NCI-H524 (cell line): Measurements from ENCODE around the gene CASP5.
A peak's percentile ranks its signal among the peaks of the same experiment; 100 is the strongest.

Experiments used
- DNase-seq, 2 experiments: peaks; one replicate each; lab custom pipeline; 2025; lab: John Stamatoyannopoulos, UW

The CASP5 gene

GRCh38 chr11:104967534-104968354 lies 55.2 kb downstream of the CASP5 start:
- no peak for DNase-seq

DNA sequence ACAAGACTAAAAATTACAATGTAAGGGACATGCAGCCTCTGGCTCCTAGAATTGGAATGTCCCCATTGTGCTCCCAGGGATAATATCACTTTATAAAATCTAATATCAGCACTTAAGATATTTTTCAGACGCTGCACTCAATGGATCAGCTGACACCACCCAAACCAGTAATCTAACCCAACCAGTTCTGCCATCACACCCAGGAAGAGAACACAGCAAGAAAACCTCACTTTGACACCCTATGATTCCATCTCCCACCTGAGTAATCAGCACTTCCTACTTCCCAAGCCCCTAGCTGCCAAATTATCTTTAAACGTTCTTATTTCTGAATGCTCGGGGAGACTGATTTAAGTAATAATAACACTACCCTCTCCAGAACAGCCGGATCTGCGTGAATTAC lies 57.2 kb downstream of the CASP5 start:
- no peak for DNase-seq

DNA sequence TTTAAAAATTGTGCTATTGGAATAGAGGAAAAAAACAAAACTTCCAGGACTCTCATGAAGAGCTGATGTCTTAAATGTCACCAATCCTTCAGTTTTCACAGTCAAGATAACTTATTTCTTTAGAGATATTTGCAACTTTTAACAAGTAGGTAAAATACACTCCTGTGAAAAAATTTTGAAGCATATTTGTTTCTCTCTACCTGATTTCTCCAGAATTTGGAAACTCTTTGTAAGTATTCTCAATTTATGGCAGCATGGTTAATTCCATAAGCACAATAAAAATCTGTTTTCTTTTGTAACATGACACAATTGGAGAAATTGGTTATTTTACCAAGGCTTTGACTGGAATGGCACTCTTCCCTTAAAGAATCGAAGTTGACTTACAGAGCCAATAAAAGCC lies 58.7 kb downstream of the CASP5 start:
- DNase-seq, result no peak

DNA sequence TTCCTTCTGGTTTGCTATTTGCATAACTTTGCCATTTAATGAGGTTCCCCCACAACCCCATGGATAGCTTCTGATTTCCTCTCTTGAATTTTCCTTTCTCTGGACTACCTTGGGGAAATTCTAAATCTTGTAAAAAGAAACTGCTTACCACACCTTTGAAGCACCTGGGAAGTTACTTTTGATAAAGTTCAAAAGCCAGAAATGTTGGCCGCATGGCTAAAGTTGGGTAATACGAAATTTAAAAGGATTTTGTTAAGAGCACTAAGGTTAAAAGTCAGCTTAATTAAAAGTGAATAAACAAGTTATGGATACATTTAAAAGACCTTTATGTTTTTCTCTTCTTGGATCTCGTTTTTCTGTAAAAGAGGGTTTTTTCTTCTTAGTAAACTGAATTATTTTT lies 60.1 kb downstream of the CASP5 start:
- DNase-seq, result no peak

DNA sequence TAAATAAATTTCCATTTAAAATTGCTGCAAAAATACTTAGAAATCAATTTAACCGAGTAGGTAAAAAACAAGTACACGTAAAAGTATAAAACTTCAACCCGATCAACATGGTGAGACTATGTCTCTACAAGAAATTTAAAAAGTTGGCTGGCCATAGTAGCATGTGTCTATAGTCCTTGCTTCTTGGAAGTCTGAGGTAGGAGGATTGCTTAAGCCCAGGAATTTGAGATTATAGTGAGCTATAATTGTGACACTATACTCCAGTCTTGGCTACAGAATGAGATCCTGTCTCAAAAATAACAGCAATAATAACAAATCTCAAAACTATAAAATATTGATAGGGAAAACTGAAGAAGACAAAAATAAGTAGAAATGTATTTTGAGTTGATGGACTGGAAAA lies 65.7 kb downstream of the CASP5 start:
- DNase-seq, result no peak

DNA sequence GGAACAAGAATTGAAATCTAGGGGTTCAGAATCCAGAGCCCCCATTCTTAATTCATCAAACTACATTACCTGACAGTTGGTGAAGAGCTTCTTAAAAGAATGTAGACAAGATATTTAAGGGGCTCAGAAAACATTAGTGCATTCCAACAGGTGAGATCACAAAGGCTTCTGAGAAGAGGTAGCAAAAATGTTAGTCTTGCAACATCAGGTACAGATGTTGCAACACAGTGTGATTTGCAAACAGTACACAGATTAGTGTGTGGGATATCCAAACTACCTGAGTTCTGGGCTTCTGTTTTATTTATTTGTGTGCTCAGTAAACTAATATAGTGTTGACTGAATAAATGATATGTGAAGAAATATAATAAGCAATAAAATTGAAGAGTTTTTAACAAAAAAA lies 66.4 kb downstream of the CASP5 start:
- no peak for DNase-seq

GRCh38 chr11:104946907-104947306 lies 76.1 kb downstream of the CASP5 start:
- DNase-seq, result peak; percentile 25 to 26
